Transverse colon (tissue), 3 donors: ENCODE results near the gene KCNJ6.

Experiments used
- POLR2A ChIP-seq: fragments of 450-650 bp; IDR thresholded peaks from one replicate; pipeline ENCODE4 v1.6.1; 2016; ENCODE audit warnings: antibody characterized with exemption, mild to moderate bottlenecking, moderate library complexity
- TF ChIP-seq, protein P1 (sequence below), 5 experiments: fragments of 200-600 bp in 3 of 5; fragments of 450-650 bp in 2 of 5; sonication (generic) in 3 of 5; IDR thresholded peaks; 1 replicate in 2 of 5; 2 replicates in 3 of 5; pipeline ENCODE4 v1.5.1; 2016 to 2017; ENCODE audit warnings: antibody characterized with exemption in 5 of 5, inconsistent platforms in 3 of 5, mild to moderate bottlenecking in 2 of 5, moderate library complexity in 1 of 5

DNA sequence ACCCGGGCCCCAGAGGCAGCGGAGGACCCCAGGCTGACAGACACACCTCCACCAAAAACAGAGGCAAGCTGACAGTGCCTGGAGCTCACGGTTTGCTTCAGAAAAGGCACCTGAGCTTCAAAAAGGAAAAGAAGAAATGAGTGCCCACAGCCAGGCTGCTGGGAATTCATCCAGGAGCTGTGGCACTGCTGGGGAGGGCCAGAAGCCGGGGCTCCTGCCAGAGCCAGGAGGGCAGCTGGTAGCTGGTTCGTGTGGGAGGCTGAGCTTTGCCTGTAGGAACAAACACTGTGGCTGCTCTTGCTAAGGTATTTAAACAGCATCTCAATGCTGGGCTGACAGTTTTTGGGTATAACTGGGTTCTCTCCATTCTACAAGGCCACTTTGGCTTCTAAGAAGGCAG, 19.5 kb downstream of the KCNJ6 start:
- TF ChIP-seq, protein P1, sequence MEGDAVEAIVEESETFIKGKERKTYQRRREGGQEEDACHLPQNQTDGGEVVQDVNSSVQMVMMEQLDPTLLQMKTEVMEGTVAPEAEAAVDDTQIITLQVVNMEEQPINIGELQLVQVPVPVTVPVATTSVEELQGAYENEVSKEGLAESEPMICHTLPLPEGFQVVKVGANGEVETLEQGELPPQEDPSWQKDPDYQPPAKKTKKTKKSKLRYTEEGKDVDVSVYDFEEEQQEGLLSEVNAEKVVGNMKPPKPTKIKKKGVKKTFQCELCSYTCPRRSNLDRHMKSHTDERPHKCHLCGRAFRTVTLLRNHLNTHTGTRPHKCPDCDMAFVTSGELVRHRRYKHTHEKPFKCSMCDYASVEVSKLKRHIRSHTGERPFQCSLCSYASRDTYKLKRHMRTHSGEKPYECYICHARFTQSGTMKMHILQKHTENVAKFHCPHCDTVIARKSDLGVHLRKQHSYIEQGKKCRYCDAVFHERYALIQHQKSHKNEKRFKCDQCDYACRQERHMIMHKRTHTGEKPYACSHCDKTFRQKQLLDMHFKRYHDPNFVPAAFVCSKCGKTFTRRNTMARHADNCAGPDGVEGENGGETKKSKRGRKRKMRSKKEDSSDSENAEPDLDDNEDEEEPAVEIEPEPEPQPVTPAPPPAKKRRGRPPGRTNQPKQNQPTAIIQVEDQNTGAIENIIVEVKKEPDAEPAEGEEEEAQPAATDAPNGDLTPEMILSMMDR (IDR thresholded peaks at IDR 0.05) = no peak
- TF ChIP-seq POLR2A = no peak
